Fibroblast of villous mesenchyme (primary cell): ENCODE measurements around the gene CNTNAP2. TPM values are rescaled to one million over a fixed set of nuclear protein-coding genes. Genes with fewer than 3 reads are reported as not detected.

Source experiments
- DNase-seq: peaks from one replicate; pipeline ENCODE4 v3.0.0-alpha.2; 2010; ENCODE audit warnings: low read depth
- H3K4me3 ChIP-seq: 2 replicates; pipeline ENCODE4 v1.5.1; 2011; ENCODE audit warnings: low read depth, mild to moderate bottlenecking, low read length
- total RNA-seq: library from RNA; depleted of rRNA; stranded (reverse); fragments of >200 nt; gene quantifications from 2 replicates; pipeline ENCODE4 v1.2.3, GENCODE V29; 2012
- TF ChIP-seq, protein P1 (sequence below): IDR thresholded peaks from 2 replicates; pipeline ENCODE4 v1.5.1; 2012; ENCODE audit warnings: low read depth, mild to moderate bottlenecking, low read length; ENCODE audit not compliant: insufficient read depth

The CNTNAP2 gene
- total RNA-seq, 1 donor: not detected

DNA sequence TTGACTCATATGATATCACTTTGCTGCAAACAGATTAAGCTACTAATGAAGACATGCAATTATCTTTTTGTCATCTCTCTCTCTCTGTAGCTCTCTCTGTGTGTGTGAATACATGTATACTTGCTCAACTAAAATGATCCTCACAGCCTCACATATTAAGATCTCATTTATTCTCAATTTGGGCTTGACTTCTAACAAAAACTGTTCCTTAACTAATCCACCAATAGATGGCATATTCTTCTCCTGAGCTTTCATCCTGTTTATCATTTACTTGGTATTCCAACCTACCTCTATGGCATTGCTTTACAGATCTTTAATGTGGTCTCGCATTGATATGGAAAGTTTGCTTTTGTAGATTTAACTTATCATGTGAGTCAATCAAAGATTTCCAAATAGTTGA, 540.4 kb downstream of the CNTNAP2 start:
- DNase-seq: no peak
- TF ChIP-seq, protein P1, sequence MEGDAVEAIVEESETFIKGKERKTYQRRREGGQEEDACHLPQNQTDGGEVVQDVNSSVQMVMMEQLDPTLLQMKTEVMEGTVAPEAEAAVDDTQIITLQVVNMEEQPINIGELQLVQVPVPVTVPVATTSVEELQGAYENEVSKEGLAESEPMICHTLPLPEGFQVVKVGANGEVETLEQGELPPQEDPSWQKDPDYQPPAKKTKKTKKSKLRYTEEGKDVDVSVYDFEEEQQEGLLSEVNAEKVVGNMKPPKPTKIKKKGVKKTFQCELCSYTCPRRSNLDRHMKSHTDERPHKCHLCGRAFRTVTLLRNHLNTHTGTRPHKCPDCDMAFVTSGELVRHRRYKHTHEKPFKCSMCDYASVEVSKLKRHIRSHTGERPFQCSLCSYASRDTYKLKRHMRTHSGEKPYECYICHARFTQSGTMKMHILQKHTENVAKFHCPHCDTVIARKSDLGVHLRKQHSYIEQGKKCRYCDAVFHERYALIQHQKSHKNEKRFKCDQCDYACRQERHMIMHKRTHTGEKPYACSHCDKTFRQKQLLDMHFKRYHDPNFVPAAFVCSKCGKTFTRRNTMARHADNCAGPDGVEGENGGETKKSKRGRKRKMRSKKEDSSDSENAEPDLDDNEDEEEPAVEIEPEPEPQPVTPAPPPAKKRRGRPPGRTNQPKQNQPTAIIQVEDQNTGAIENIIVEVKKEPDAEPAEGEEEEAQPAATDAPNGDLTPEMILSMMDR: no peak
- no peak overlapping the region for H3K4me3 ChIP-seq

DNA sequence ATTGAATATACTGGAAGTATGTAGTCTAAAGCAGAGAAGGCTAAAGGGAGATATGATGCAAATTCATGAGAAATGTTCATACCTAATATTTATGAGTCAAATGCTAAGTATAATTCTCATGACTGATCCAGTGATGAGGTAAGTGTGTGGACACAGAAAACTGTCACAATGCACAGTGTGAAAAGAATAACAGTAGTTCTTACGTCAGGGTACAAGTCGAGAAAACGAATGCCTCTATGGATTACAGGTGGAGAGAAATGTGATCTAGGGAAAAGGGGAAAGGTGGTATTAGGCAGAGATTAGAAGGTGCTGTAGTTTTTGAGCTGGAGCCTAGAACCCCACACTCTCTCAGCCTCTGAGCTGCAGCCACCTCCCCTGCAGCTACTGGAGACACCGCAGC, 542.0 kb downstream of the CNTNAP2 start:
- no peak for DNase-seq
- TF ChIP-seq, protein P1: no peak
- H3K4me3 ChIP-seq: no peak overlapping the region

DNA sequence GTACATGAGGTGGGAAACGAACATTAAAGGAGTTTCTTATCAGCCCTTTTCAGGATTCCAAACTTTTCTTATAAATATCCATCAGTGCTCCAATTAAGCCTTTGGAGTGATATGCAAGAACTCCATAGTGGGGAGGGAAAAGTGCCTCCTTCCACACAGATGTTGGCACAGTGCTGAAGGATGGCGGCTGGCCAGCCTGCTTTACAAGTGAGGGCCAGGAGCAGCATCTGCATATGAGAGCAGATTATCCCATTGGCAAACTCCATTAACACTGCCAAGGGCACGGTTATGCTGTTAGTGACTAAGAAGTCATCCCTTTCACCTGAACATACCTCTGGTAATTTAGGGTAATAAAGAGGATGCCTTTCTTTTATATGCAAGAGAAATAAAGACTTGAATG, 543.1 kb downstream of the CNTNAP2 start:
- H3K4me3 ChIP-seq: no peak overlapping the region
- TF ChIP-seq, protein P1: no peak
- DNase-seq: no peak

DNA sequence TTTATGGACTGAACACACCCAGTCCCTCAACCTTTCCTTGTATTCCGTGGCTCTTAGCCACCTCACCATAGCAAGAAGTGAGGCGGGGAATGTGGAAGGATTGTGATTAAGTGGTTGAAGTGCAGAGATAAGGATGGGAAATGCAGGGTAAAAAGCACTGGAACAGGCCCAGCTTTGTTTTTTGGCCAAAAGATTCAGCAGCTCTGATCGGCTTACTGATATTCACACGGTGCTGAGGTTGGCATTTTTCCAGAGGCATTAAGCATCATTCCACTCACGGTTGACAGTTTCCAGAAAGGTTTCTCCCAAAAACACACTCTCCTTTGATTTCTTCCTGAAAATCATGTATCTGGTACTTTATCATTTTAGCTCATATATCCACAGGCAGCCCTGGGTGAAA, 544.2 kb downstream of the CNTNAP2 start:
- no peak for DNase-seq
- TF ChIP-seq, protein P1: no peak
- no peak overlapping the region for H3K4me3 ChIP-seq

DNA sequence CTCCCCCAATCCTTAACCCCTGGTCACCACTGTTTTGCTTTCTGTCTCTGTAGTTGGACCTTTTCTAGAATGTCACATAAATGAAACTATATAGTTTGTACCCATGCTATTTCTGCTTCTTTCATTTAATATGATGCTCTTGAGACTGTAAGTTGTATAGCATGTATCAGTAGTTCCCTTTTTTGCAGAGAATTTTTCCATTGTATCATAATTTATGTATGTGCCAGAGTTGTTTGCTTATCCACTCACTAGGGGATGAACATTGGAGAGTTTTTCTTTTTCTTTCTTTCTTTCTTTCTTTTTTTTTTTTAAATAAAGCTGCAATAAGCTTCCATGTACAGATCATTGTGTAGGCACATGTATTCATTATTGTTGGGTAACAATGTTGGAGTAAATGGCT, 544.8 kb downstream of the CNTNAP2 start:
- H3K4me3 ChIP-seq: no peak overlapping the region
- no peak for DNase-seq
- TF ChIP-seq, protein P1: no peak

DNA sequence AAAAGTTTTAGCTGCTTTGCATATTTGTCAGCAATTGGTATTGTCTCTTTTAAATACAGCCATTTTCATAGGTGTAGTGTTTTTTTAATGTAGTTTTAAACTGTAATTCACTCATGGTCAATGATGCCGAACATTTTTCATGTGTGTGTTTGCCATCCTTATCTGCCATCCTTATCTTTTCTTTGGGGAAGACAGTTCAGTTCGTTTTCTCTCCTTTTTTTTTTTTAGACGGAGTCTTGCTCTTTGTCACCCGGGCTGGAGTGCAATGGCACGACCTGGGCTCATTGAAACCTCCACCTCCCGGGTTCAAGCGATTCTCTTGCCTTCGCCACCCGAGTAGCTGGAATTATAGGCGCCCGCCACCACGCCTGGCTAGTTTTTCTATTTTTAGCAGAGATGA, 545.3 kb downstream of the CNTNAP2 start:
- no peak for DNase-seq
- no peak overlapping the region for H3K4me3 ChIP-seq
- TF ChIP-seq, protein P1: no peak

DNA sequence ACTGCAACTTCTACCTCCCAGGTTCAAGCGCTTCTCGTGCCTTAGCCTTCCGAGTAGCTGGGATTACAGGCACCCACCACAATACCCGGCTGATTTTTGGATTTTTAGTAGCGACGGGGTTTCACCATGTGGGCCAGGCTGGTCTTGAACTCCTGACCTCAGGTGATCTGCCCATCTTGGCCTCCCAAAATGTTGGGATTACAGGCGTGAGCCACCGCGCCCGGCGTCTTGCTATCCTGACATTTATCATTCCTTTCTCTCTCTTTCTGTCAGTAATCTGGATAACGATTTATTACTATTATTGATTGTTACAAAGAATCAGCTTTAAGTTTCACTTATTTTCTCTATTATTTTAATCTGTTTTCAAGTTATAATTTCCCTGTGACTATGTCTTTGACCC, 548.4 kb downstream of the CNTNAP2 start:
- DNase-seq: no peak
- TF ChIP-seq, protein P1: no peak
- no peak overlapping the region for H3K4me3 ChIP-seq
